ENCODE results near the gene RBM47.
"Not testable (repeated sequence)": the region's sequence is repeated elsewhere in the genome, so short reads cannot be mapped to it uniquely, and the experiment has no call there.

RBM47 gene

DNA sequence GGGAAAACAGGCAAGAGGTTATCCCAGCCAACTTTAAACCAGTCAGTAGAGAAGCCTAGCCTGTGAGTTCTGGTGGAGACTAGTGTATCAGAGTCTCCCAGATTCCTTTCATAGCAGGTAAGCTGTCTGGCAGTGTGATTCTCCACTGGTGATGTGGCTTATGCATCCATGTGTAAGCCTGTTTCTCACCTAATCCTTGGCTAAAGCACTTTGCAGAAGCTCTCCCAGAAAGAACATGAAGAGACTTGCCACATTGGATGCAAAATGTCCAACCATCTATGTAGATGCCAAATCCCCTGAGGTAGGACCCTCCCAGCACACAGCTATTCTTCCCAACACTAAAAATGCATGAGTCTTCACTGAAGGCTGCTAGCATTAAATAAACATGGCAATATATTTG lies 182.8 kb downstream of the RBM47 start:
- H3K79me2 ChIP-seq (ENCODE audit: insufficient read depth, low read length) = no peaks in the 10 kb centered on the region
- H3K36me3 ChIP-seq (ENCODE audit: low read length) = no peaks in the 10 kb centered on the region
- H3F3A ChIP-seq (ENCODE audit: insufficient read depth) = no peaks in the 10 kb centered on the region
- no peaks in the 10 kb centered on the region for H3K9me3 ChIP-seq (ENCODE audit: insufficient read depth, low read length)
- H3K27ac ChIP-seq (ENCODE audit: low read depth, low read length) = no peak overlapping the region
- no peaks in the 10 kb centered on the region for H3K27me3 ChIP-seq (ENCODE audit: low read length)
- H3K9ac ChIP-seq (ENCODE audit: low read length) = no peak overlapping the region
- H3K4me3 ChIP-seq (ENCODE audit: insufficient read depth, low read length, poor library complexity, severe bottlenecking) = no peak overlapping the region
- H3K4me2 ChIP-seq (ENCODE audit: low read depth, low read length, poor library complexity, severe bottlenecking) = no peak overlapping the region
- TF ChIP-seq CTCF (IDR thresholded peaks at IDR 0.05; ENCODE audit: insufficient read depth, low read length, poor library complexity, severe bottlenecking) (no peak), EZH2phosphoT487 (conservative IDR thresholded peaks at IDR 0.05; ENCODE audit: low read length) (no peak)
- no peaks in the 10 kb centered on the region for H3K9me2 ChIP-seq (replicated peaks; ENCODE audit: insufficient read depth, low read length)
- H4K20me1 ChIP-seq (ENCODE audit: low read depth, low read length) = no peaks in the 10 kb centered on the region
- H2AFZ ChIP-seq (ENCODE audit: low read depth, low read length, severe bottlenecking) = no peak overlapping the region

DNA sequence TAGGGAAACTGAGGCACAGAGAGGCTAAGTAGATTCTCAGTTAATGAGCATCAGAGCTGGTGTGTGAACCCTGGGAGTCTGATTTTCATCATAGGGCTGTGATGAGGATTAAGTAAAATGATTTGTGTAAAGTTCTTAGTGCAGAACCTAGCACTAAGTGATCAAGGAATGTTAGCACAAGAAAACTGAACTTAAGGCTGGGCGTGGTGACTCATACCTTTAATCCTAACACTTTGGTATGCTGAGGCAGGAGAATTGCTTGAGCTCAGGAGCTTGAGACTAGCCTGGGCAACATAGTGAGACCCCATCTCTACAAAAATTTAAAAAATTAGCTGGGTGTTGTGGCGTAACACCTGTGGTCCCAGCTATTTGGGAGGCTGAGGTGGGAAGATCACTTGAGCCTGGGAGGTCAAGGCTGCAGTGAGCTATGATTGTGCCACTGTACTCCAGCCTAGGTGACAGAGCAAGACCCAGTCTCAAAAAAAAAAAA lies 183.4 kb downstream of the RBM47 start:
- not testable (repeated sequence) for H3K27me3 ChIP-seq (ENCODE audit: low read length); H3K4me3 ChIP-seq (ENCODE audit: insufficient read depth, low read length, poor library complexity, severe bottlenecking); H2AFZ ChIP-seq (ENCODE audit: low read depth, low read length, severe bottlenecking); H3F3A ChIP-seq (ENCODE audit: insufficient read depth); H3K79me2 ChIP-seq (ENCODE audit: insufficient read depth, low read length); H3K9me3 ChIP-seq (ENCODE audit: insufficient read depth, low read length); H3K27ac ChIP-seq (ENCODE audit: low read depth, low read length); H3K36me3 ChIP-seq (ENCODE audit: low read length); H3K9me2 ChIP-seq (replicated peaks; ENCODE audit: insufficient read depth, low read length); H3K4me2 ChIP-seq (ENCODE audit: low read depth, low read length, poor library complexity, severe bottlenecking); H4K20me1 ChIP-seq (ENCODE audit: low read depth, low read length); H3K9ac ChIP-seq (ENCODE audit: low read length)

DNA sequence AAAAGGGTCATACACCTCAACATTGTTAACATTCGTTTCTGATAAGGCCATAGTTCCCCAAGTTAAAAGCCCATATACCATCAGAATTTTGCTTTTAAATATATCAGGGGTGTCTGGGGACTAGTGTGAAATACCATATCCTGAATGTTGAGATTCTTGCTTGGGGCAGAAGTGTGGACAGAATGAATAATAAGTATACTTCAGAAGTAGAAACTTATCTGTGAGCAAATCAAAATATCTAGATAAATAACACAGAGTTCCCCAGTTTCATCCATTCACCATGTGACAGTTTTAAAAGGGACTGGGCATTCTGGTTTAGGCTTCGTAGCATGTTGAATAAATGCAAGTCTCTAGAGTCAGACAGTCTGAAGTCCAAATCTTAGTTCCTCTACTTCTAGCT lies 184.0 kb downstream of the RBM47 start:
- H4K20me1 ChIP-seq (ENCODE audit: low read depth, low read length) = no peaks in the 10 kb centered on the region
- no peak overlapping the region for H2AFZ ChIP-seq (ENCODE audit: low read depth, low read length, severe bottlenecking)
- H3F3A ChIP-seq (ENCODE audit: insufficient read depth) = no peaks in the 10 kb centered on the region
- no peak overlapping the region for H3K4me3 ChIP-seq (ENCODE audit: insufficient read depth, low read length, poor library complexity, severe bottlenecking)
- no peaks in the 10 kb centered on the region for H3K9me2 ChIP-seq (replicated peaks; ENCODE audit: insufficient read depth, low read length)
- H3K4me2 ChIP-seq (ENCODE audit: low read depth, low read length, poor library complexity, severe bottlenecking) = no peak overlapping the region
- H3K27ac ChIP-seq (ENCODE audit: low read depth, low read length) = no peak overlapping the region
- no peak overlapping the region for H3K9ac ChIP-seq (ENCODE audit: low read length)
- no peaks in the 10 kb centered on the region for H3K79me2 ChIP-seq (ENCODE audit: insufficient read depth, low read length)
- TF ChIP-seq EZH2phosphoT487 (conservative IDR thresholded peaks at IDR 0.05; ENCODE audit: low read length) = no peak
- no peak for TF ChIP-seq CTCF (IDR thresholded peaks at IDR 0.05; ENCODE audit: insufficient read depth, low read length, poor library complexity, severe bottlenecking)
- H3K36me3 ChIP-seq (ENCODE audit: low read length) = no peaks in the 10 kb centered on the region
- H3K9me3 ChIP-seq (ENCODE audit: insufficient read depth, low read length) = no peaks in the 10 kb centered on the region
- no peaks in the 10 kb centered on the region for H3K27me3 ChIP-seq (ENCODE audit: low read length)

GRCh38 chr4:40441430-40441829 lies 188.2 kb downstream of the RBM47 start:
- Histone ChIP-seq H3K27ac (ENCODE audit: low read depth, low read length) (no peak overlapping the region), H3K4me2 (ENCODE audit: low read depth, low read length, poor library complexity, severe bottlenecking) (no peak overlapping the region), H4K20me1 (ENCODE audit: low read depth, low read length) (no peaks in the 10 kb centered on the region), H3F3A (ENCODE audit: insufficient read depth) (no peaks in the 10 kb centered on the region), H3K36me3 (ENCODE audit: low read length) (no peaks in the 10 kb centered on the region), H3K4me3 (ENCODE audit: insufficient read depth, low read length, poor library complexity, severe bottlenecking) (no peak overlapping the region), H3K9ac (ENCODE audit: low read length) (no peak overlapping the region), H3K9me3 (ENCODE audit: insufficient read depth, low read length) (no peaks in the 10 kb centered on the region), H2AFZ (ENCODE audit: low read depth, low read length, severe bottlenecking) (no peak overlapping the region), H3K9me2 (replicated peaks; ENCODE audit: insufficient read depth, low read length) (no peaks in the 10 kb centered on the region), H3K79me2 (ENCODE audit: insufficient read depth, low read length) (no peaks in the 10 kb centered on the region), H3K27me3 (ENCODE audit: low read length) (no peaks in the 10 kb centered on the region)
- TF ChIP-seq EZH2phosphoT487 (conservative IDR thresholded peaks at IDR 0.05; ENCODE audit: low read length) = no peak
- TF ChIP-seq CTCF (IDR thresholded peaks at IDR 0.05; ENCODE audit: insufficient read depth, low read length, poor library complexity, severe bottlenecking) = no peak
